Large intestine (tissue), 3 donors: ENCODE results near the gene THBS3. TPM values are rescaled to one million over a fixed set of nuclear protein-coding genes. Genes with fewer than 3 reads are reported as not detected.
"Not testable (repeated sequence)": the region's sequence is repeated elsewhere in the genome, so short reads cannot be mapped to it uniquely, and the experiment has no call there.

ENCODE experiments used
- DNase-seq, 2 donors: peaks; one replicate each; pipeline versions ENCODE4 v3.0.0 to v3.0.0-alpha.2; 2013
- H3K27ac ChIP-seq: one replicate; pipeline ENCODE4 v1.5.1; 2013; ENCODE audit warnings: low read length
- H3K27me3 ChIP-seq: 2 replicates; pipeline ENCODE4 v1.6.1; 2013; ENCODE audit warnings: low read length; ENCODE audit not compliant: control insufficient read depth, insufficient read depth
- H3K36me3 ChIP-seq: 2 replicates; pipeline ENCODE4 v1.6.1; 2013; ENCODE audit warnings: low read length; ENCODE audit not compliant: control insufficient read depth, insufficient read depth
- H3K4me1 ChIP-seq: one replicate; pipeline ENCODE4 v1.6.1; 2013; ENCODE audit warnings: low read length; ENCODE audit not compliant: control insufficient read depth, insufficient read depth
- H3K4me3 ChIP-seq: one replicate; pipeline ENCODE4 v1.5.1; 2013; ENCODE audit warnings: low read length
- H3K9me3 ChIP-seq: one replicate; pipeline ENCODE4 v1.6.1; 2013; ENCODE audit warnings: mild to moderate bottlenecking, low read depth, low read length, moderate library complexity; ENCODE audit not compliant: control insufficient read depth
- WGBS: methylation state at CpG from one replicate; pipeline ENCODE4 v1.1.5; 2013; ENCODE audit warnings: low lambda C conversion rate; ENCODE audit not compliant: insufficient coverage; 5-methylcytosine and 5-hydroxymethylcytosine counted together
- polyA plus RNA-seq: library from polyadenylated mRNA; unstranded; fragments of 120-200 nt; gene quantifications from one replicate; pipeline ENCODE4 v1.2.1, GENCODE V29; 2013

Gene THBS3
- polyA plus RNA-seq, 1 donor: 40.9 TPM

- no peaks in the 10 kb centered on the region for H3K9me3 ChIP-seq
- no peaks in the 10 kb centered on the region for H3K27me3 ChIP-seq
- WGBS: no CpG with 5 or more reads among the region's 5 CpGs
- H3K27ac ChIP-seq: no peak overlapping the region
- no peaks in the 10 kb centered on the region for H3K4me1 ChIP-seq
- no peak overlapping the region for H3K4me3 ChIP-seq
- no peak for DNase-seq
- peaks cover 28% of the 10 kb centered on the region for H3K36me3 ChIP-seq
These were observed 28.8 kb upstream of the THBS3 start for GRCh38 chr1:155236451-155236850.

- not testable (repeated sequence) for H3K27me3 ChIP-seq, DNase-seq, H3K4me3 ChIP-seq, H3K4me1 ChIP-seq, H3K27ac ChIP-seq, H3K9me3 ChIP-seq
- no CpG with 5 or more reads among the region's 9 CpGs for WGBS
- H3K36me3 ChIP-seq: peaks cover 28% of the 10 kb centered on the region
These were observed 27.7 kb upstream of the THBS3 start for GRCh38 chr1:155235375-155235774.

GRCh38 chr1:155233502-155233901, 25.8 kb upstream of the THBS3 start:
- H3K36me3 ChIP-seq: peaks cover 18% of the 10 kb centered on the region
- no CpG with 5 or more reads among the region's 5 CpGs for whole genome bisulfite sequencing
- not testable (repeated sequence) for H3K27ac ChIP-seq, H3K4me3 ChIP-seq, H3K27me3 ChIP-seq, DNase-seq, H3K9me3 ChIP-seq, H3K4me1 ChIP-seq

- not testable (repeated sequence) for H3K4me3 ChIP-seq, DNase-seq, H3K9me3 ChIP-seq, H3K27me3 ChIP-seq, H3K4me1 ChIP-seq, H3K27ac ChIP-seq
- H3K36me3 ChIP-seq: peaks cover 15% of the 10 kb centered on the region
- whole genome bisulfite sequencing: no CpG with 5 or more reads among the region's 13 CpGs
These were observed 24.6 kb upstream of the THBS3 start for GRCh38 chr1:155232001-155232978.

- DNase-seq, H3K9me3 ChIP-seq, H3K4me1 ChIP-seq, H3K27ac ChIP-seq, H3K27me3 ChIP-seq, H3K4me3 ChIP-seq, H3K36me3 ChIP-seq: not testable (repeated sequence)
- no CpG with 5 or more reads among the region's 3 CpGs for WGBS
These were observed 23.6 kb upstream of the THBS3 start for GRCh38 chr1:155231302-155231701.

- WGBS: 40% methylated on average over 1 of the region's 9 CpGs
- Histone ChIP-seq H3K9me3 (no peaks in the 10 kb centered on the region), H3K27ac (peak overlapping the region; percentile 61), H3K4me3 (peak overlapping the region; percentile 62), H3K4me1 (peaks cover 8% of the 10 kb centered on the region), H3K27me3 (no peaks in the 10 kb centered on the region), H3K36me3 (no peaks in the 10 kb centered on the region)
- no peak for DNase-seq
These were observed 20.4 kb upstream of the THBS3 start for GRCh38 chr1:155228096-155228427.

GRCh38 chr1:155227261-155228095, 19.8 kb upstream of the THBS3 start:
- no peaks in the 10 kb centered on the region for H3K27me3 ChIP-seq
- H3K9me3 ChIP-seq: no peaks in the 10 kb centered on the region
- peak overlapping the region; percentile 84 for H3K27ac ChIP-seq
- peak; percentile 98 to 99 for DNase-seq
- peaks cover 8% of the 10 kb centered on the region for H3K4me1 ChIP-seq
- peak overlapping the region; percentile 62 for H3K4me3 ChIP-seq
- WGBS: no CpG with 5 or more reads among the region's 42 CpGs
- H3K36me3 ChIP-seq: no peaks in the 10 kb centered on the region

- Histone ChIP-seq H3K27me3 (no peaks in the 10 kb centered on the region), H3K4me1 (peaks cover 8% of the 10 kb centered on the region), H3K9me3 (no peaks in the 10 kb centered on the region), H3K4me3 (peak overlapping the region; percentile 62), H3K36me3 (no peaks in the 10 kb centered on the region), H3K27ac (peak overlapping the region; percentile 84)
- DNase-seq: peak in 1 of 2 donors; percentile 80
- no CpG with 5 or more reads among the region's 19 CpGs for WGBS
These were observed 19.2 kb upstream of the THBS3 start for GRCh38 chr1:155226910-155227260.

GRCh38 chr1:155226188-155226909, 18.7 kb upstream of the THBS3 start:
- no peaks in the 10 kb centered on the region for H3K27me3 ChIP-seq
- DNase-seq: peak in 1 of 2 donors; percentile 71
- H3K4me3 ChIP-seq: peak overlapping the region; percentile 62
- 0% methylated on average over 1 of the region's 7 CpGs for WGBS
- peaks cover 8% of the 10 kb centered on the region for H3K4me1 ChIP-seq
- H3K36me3 ChIP-seq: no peaks in the 10 kb centered on the region
- H3K9me3 ChIP-seq: no peaks in the 10 kb centered on the region
- peak overlapping the region; percentile 84 for H3K27ac ChIP-seq

GRCh38 chr1:155225404-155225759, 17.7 kb upstream of the THBS3 start:
- not testable (repeated sequence) for DNase-seq, H3K27me3 ChIP-seq, H3K27ac ChIP-seq, H3K9me3 ChIP-seq, H3K4me3 ChIP-seq, H3K36me3 ChIP-seq, H3K4me1 ChIP-seq
- WGBS: no CpG with 5 or more reads among the region's 8 CpGs
